HepG2 (cell line): ENCODE data around the gene TUBB. TPM values are rescaled to one million over a fixed set of nuclear protein-coding genes. Genes with fewer than 3 reads are reported as not detected.
A peak's percentile ranks its signal among the peaks of the same experiment; 100 is the strongest.

Source experiments
- CC2D1A ChIP-seq: sonication (generic); formaldehyde crosslinking; IDR thresholded peaks from 2 replicates; pipeline ENCODE4 v1.8.1; 2023; ENCODE audit warnings: mild to moderate bottlenecking, missing genetic modification reagents
- CENPBD1 ChIP-seq: sonication (generic); formaldehyde crosslinking; IDR thresholded peaks from 2 replicates; pipeline ENCODE4 v1.8.0; 2022; ENCODE audit warnings: missing genetic modification reagents, low read depth, mild to moderate bottlenecking, borderline replicate concordance
- DBP ChIP-seq: sonication (generic); formaldehyde crosslinking; IDR thresholded peaks from 2 replicates; pipeline ENCODE4 v1.4.0; 2020; ENCODE audit warnings: missing genetic modification reagents; ENCODE audit errors: not compliant biosample characterization
- ERF ChIP-seq: IDR thresholded peaks from 2 replicates; pipeline ENCODE4 v1.6.1; 2018; ENCODE audit warnings: missing biosample characterization, missing genetic modification reagents
- EZH2 ChIP-seq: conservative IDR thresholded peaks from 2 replicates; pipeline ENCODE4 v1.6.1; 2012; ENCODE audit warnings: mild to moderate bottlenecking, low read depth, low read length, moderate library complexity
- HDAC2 ChIP-seq: sonication (generic); formaldehyde crosslinking; IDR thresholded peaks from 2 replicates; pipeline ENCODE4 v1.4.0; 2020; ENCODE audit warnings: missing genetic modification reagents
- HNF4A ChIP-seq: sonication (generic); formaldehyde crosslinking; IDR thresholded peaks from 2 replicates; pipeline ENCODE4 v1.4.0; 2020; ENCODE audit warnings: missing genetic modification reagents
- HNRNPH1 ChIP-seq: fragments of 200-400 bp; formaldehyde crosslinking; optimal IDR thresholded peaks from 2 replicates; pipeline ENCODE3; 2017; ENCODE audit warnings: mild to moderate bottlenecking, low read depth, low read length
- ISL2 ChIP-seq: sonication (generic); formaldehyde crosslinking; IDR thresholded peaks from 2 replicates; pipeline ENCODE4 v1.5.0; 2020; ENCODE audit warnings: missing genetic modification reagents
- MAFG ChIP-seq: sonication (generic); formaldehyde crosslinking; IDR thresholded peaks from 2 replicates; pipeline ENCODE4 v1.5.1; 2020; ENCODE audit warnings: mild to moderate bottlenecking, missing genetic modification reagents
- MAFK ChIP-seq, 2 experiments: IDR thresholded peaks in 1 of 2; conservative IDR thresholded peaks in 1 of 2; 2 replicates each; pipeline ENCODE4 v1.6.1; 2011; ENCODE audit warnings: improper control_type of control experiment in 2 of 2, low read length in 2 of 2
- PRMT3 ChIP-seq: sonication (generic); formaldehyde crosslinking; IDR thresholded peaks from 2 replicates; pipeline ENCODE4 v1.8.1; 2022; ENCODE audit warnings: low read depth, mild to moderate bottlenecking, moderate library complexity, missing genetic modification reagents, borderline replicate concordance
- RERE ChIP-seq: IDR thresholded peaks from 2 replicates; pipeline ENCODE4 v1.6.1; 2016; ENCODE audit warnings: low read depth, missing genetic modification reagents, missing compliant biosample characterization
- RORA ChIP-seq: sonication (generic); formaldehyde crosslinking; IDR thresholded peaks from 2 replicates; pipeline ENCODE4 v1.5.0; 2020; ENCODE audit warnings: mild to moderate bottlenecking, missing genetic modification reagents, moderate library complexity
- SAFB2 ChIP-seq: sonication (generic); formaldehyde crosslinking; IDR thresholded peaks from 2 replicates; pipeline ENCODE4 v1.5.1; 2020; ENCODE audit warnings: missing genetic modification reagents, low read depth, mild to moderate bottlenecking, borderline replicate concordance
- SMAD3 ChIP-seq: sonication (generic); formaldehyde crosslinking; IDR thresholded peaks from 2 replicates; pipeline ENCODE4 v1.4.0; 2020; ENCODE audit warnings: missing genetic modification reagents
- SRSF1 ChIP-seq: fragments of 200-400 bp; formaldehyde crosslinking; optimal IDR thresholded peaks from 2 replicates; pipeline ENCODE3; 2017; ENCODE audit warnings: mild to moderate bottlenecking, low read depth, low read length, moderate library complexity
- TSC22D2 ChIP-seq: sonication (generic); formaldehyde crosslinking; IDR thresholded peaks from 2 replicates; pipeline ENCODE4 v1.5.1; 2020; ENCODE audit warnings: missing genetic modification reagents, mild to moderate bottlenecking, borderline replicate concordance
- ZEB1 ChIP-seq: IDR thresholded peaks from 2 replicates; pipeline ENCODE4 v1.6.1; 2012; ENCODE audit warnings: mild to moderate bottlenecking, low read depth, inconsistent platforms; ENCODE audit not compliant: insufficient replicate concordance
- ZNF230 ChIP-seq: sonication (generic); formaldehyde crosslinking; IDR thresholded peaks from 2 replicates; pipeline ENCODE4 v1.4.0; 2020; ENCODE audit warnings: mild to moderate bottlenecking, missing genetic modification reagents
- ZNF510 ChIP-seq: sonication (generic); formaldehyde crosslinking; IDR thresholded peaks from 2 replicates; pipeline ENCODE4 v1.4.0; 2020; ENCODE audit warnings: low read depth, mild to moderate bottlenecking, missing genetic modification reagents
- ZNF557 ChIP-seq: sonication (generic); formaldehyde crosslinking; IDR thresholded peaks from 2 replicates; pipeline ENCODE4 v1.4.0; 2020; ENCODE audit warnings: missing genetic modification reagents
- ZNF713 ChIP-seq: sonication (generic); formaldehyde crosslinking; IDR thresholded peaks from 2 replicates; pipeline ENCODE4 v1.4.0; 2020; ENCODE audit warnings: mild to moderate bottlenecking, missing genetic modification reagents
- polyA plus RNA-seq, 8 experiments: library from polyadenylated mRNA; depleted of rRNA in 3 of 8; stranded (reverse) in 7 of 8; unstranded in 1 of 8; fragments of >200 nt; fragmentation: Illumina TruSeq in 4 of 8; extraction: Trizol in 4 of 8; gene quantifications; 2 replicates each; pipeline versions ENCODE4 v1.2.1 to v1.2.3, GENCODE V29; 2011 to 2016; ENCODE audit warnings: low read depth in 4 of 8, missing spikeins in 1 of 8, mixed read lengths in 1 of 8; ENCODE audit not compliant: insufficient read depth in 1 of 8
- total RNA-seq, 5 experiments: library from RNA; depleted of rRNA; stranded (reverse); fragments of >200 nt; fragmentation: Illumina TruSeq; extraction: Trizol; gene quantifications; 2 replicates each; pipeline ENCODE4 v1.2.3, GENCODE V29; 2016; ENCODE audit warnings: low read depth in 1 of 5

Gene TUBB
- total and polyA plus RNA-seq, 2 of the 13 experiments (the other 11 are each of a cell fraction or from before 2014, with no cell fraction given), result 911 to 1,163 TPM

GRCh38 chr6:30719791-30720737, at the start of gene TUBB (continued):
- no peak for TF ChIP-seq RERE (CRISPR knock-in tag)
- no peak for TF ChIP-seq ZNF230 (CRISPR knock-in tag)
- no peak; the same call in 1 of the 2 replicates for TF ChIP-seq ERF (CRISPR knock-in tag)
- TF ChIP-seq SAFB2, result no peak
- TF ChIP-seq PRMT3 (CRISPR knock-in tag), result no peak
- peak; percentile 95 to 98 for TF ChIP-seq MAFK (conservative IDR thresholded peaks at IDR 0.05 in 1 of 2, IDR thresholded peaks at IDR 0.05 in 1 of 2; ENCODE audit: low read length in 2 of 2)
- TF ChIP-seq ZEB1, result no peak
- peak; percentile 52; the same call in 1 of the 2 replicates for TF ChIP-seq ISL2 (CRISPR knock-in tag)
- no peak for TF ChIP-seq CENPBD1 (CRISPR knock-in tag)
- TF ChIP-seq ZNF510 (CRISPR knock-in tag), result no peak; the same call in 1 of the 2 replicates
- TF ChIP-seq HNF4A, result no peak
- peak; percentile 23; the same call in 1 of the 2 replicates for TF ChIP-seq HDAC2 (CRISPR knock-in tag)
- TF ChIP-seq ZNF557 (CRISPR knock-in tag), result no peak
- no peak for TF ChIP-seq ZNF713
- TF ChIP-seq MAFG, result 0 out of 2 replicates have a peak, but pooled peaks have one; percentile 64
- no peak; the same call in 1 of the 2 replicates for TF ChIP-seq SMAD3 (CRISPR knock-in tag)
- peak; percentile 66; the same call in 1 of the 2 replicates for TF ChIP-seq RORA
- TF ChIP-seq SRSF1, result no peak
- TF ChIP-seq EZH2, result no peak
- no peak for TF ChIP-seq CC2D1A (CRISPR knock-in tag)
- no peak for TF ChIP-seq HNRNPH1
- TF ChIP-seq TSC22D2 (CRISPR knock-in tag), result no peak; the same call in 1 of the 2 replicates
- TF ChIP-seq DBP (CRISPR knock-in tag), result peak; percentile 92
